Measurements from ENCODE around the gene NBEA. TPM values are rescaled to one million over a fixed set of nuclear protein-coding genes. Genes with fewer than 3 reads are reported as not detected.

Gene NBEA, protein sequence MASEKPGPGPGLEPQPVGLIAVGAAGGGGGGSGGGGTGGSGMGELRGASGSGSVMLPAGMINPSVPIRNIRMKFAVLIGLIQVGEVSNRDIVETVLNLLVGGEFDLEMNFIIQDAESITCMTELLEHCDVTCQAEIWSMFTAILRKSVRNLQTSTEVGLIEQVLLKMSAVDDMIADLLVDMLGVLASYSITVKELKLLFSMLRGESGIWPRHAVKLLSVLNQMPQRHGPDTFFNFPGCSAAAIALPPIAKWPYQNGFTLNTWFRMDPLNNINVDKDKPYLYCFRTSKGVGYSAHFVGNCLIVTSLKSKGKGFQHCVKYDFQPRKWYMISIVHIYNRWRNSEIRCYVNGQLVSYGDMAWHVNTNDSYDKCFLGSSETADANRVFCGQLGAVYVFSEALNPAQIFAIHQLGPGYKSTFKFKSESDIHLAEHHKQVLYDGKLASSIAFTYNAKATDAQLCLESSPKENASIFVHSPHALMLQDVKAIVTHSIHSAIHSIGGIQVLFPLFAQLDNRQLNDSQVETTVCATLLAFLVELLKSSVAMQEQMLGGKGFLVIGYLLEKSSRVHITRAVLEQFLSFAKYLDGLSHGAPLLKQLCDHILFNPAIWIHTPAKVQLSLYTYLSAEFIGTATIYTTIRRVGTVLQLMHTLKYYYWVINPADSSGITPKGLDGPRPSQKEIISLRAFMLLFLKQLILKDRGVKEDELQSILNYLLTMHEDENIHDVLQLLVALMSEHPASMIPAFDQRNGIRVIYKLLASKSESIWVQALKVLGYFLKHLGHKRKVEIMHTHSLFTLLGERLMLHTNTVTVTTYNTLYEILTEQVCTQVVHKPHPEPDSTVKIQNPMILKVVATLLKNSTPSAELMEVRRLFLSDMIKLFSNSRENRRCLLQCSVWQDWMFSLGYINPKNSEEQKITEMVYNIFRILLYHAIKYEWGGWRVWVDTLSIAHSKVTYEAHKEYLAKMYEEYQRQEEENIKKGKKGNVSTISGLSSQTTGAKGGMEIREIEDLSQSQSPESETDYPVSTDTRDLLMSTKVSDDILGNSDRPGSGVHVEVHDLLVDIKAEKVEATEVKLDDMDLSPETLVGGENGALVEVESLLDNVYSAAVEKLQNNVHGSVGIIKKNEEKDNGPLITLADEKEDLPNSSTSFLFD (N-terminal part only)
- total RNA-seq (under 1 TPM; 0.20 to 0.24 TPM), polyA plus RNA-seq (0.14 TPM)

DNA sequence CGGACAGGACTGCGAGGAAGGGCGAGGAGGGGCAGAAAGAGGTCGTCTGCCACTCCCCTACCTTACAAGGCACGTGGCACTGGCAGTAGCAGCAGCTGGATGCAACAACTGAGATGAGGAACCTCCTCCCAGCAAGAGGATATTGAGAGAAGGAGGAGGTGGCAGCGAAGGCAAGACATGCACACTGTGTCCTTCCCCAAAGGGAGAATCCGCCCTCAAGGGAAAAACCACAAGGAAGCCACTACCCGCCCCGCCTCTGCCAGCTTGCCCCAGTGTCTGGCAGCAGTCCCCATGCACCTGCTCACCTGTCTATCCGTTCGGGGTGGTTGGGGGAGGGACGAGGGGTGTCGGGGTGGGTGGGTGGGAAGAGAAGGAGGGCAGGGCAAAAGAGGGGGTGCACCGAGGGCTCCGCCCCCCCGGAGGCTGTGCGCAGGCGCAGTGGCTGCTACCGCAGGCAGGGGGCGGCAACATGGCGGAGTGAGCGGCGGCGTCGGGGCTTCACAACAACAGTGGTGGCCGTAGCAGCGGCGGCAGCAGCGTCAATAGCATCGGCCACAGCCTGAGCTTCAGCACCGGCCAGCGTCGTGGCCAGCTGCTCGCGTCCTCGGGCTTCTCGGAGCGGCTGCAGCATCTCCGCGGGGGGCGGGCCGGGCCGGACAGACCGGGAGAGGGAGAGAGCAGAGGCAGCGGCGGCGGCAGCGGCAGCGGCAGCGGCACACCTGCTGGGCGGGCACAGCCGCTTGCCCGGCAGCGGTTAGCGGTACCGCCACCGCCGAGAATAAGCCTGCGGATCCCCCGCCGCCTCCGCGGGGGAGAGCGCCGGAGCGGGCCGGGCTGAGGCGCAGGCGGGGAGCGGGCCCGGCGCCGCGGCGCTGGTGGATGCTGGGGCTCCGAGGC, at the start of gene NBEA:
TSS of gene NBEA (plus strand) at position 436 of the 897 bp plus-strand sequence. CDS start 551 bp downstream, outside the sequence.
- Mint-ChIP-seq H3K27me3 (peaks cover 17 to 49% of the 10 kb centered on the region in 2 donors), H3K27ac (peak within 1 kb of the TSS in 5 of 8 donors; percentile 23 to 56 (median 43)), H3K36me3 (no peaks in the 10 kb centered on the region), H3K4me3 (peak within 1 kb of the TSS; percentile 76 to 92 (median 84)), H3K9me3 (peaks cover 0 to 7% (median 0%) of the 10 kb centered on the region in 5 donors), H3K4me1 (peaks cover 10 to 29% (median 19%) of the 10 kb centered on the region in 3 donors)
- peak; percentile 23 to 89 (median 62) for DNase-seq
- Histone ChIP-seq H3K9me3 (ENCODE audit: low read length) (no peaks in the 10 kb centered on the region), H3K36me3 (ENCODE audit: insufficient read depth, low read length) (no peaks in the 10 kb centered on the region), H3K27me3 (ENCODE audit: insufficient read depth, low read length, poor library complexity, severe bottlenecking) (peaks cover 6% of the 10 kb centered on the region), H3K27ac (ENCODE audit: low read depth, low read length) (no peak within 1 kb of the TSS), H3K4me1 (ENCODE audit: insufficient read depth, low read length) (peaks cover 15% of the 10 kb centered on the region), H3K4me3 (ENCODE audit: low read length) (peak within 1 kb of the TSS; percentile 31)
- CTCF ChIA-PET = no interaction called here
- POLR2A ChIA-PET = no interaction called here

GRCh38 chr13:34894756-34895155, 47.3 kb upstream of the NBEA start:
- Mint-ChIP-seq H3K27ac (peak overlapping the region in 1 of 8 donors; percentile 16), H3K36me3 (no peaks in the 10 kb centered on the region), H3K4me1 (no peaks in the 10 kb centered on the region), H3K4me3 (no peak overlapping the region), H3K27me3 (no peaks in the 10 kb centered on the region), H3K9me3 (peaks cover 0 to 7% (median 3%) of the 10 kb centered on the region in 5 donors)
- Histone ChIP-seq H3K36me3 (ENCODE audit: insufficient read depth, low read length) (no peaks in the 10 kb centered on the region), H3K4me1 (ENCODE audit: insufficient read depth, low read length) (no peaks in the 10 kb centered on the region), H3K27ac (ENCODE audit: low read depth, low read length) (no peak overlapping the region), H3K9me3 (ENCODE audit: low read length) (no peaks in the 10 kb centered on the region), H3K4me3 (ENCODE audit: low read length) (no peak overlapping the region), H3K27me3 (ENCODE audit: insufficient read depth, low read length, poor library complexity, severe bottlenecking) (no peaks in the 10 kb centered on the region)
- DNase-seq = no peak
- CTCF ChIA-PET = no interaction called here
- POLR2A ChIA-PET = no interaction called here

- no peak overlapping the region for H3K27ac Mint-ChIP-seq
Measured at GRCh38 chr13:34897220-34897619, 44.9 kb upstream of the NBEA start.

GRCh38 chr13:34899888-34900287, 42.2 kb upstream of the NBEA start:
- Histone ChIP-seq H3K27me3 (ENCODE audit: insufficient read depth, low read length, poor library complexity, severe bottlenecking) (no peaks in the 10 kb centered on the region), H3K36me3 (ENCODE audit: insufficient read depth, low read length) (no peaks in the 10 kb centered on the region), H3K9me3 (ENCODE audit: low read length) (no peaks in the 10 kb centered on the region), H3K4me3 (ENCODE audit: low read length) (no peak overlapping the region), H3K4me1 (ENCODE audit: insufficient read depth, low read length) (no peaks in the 10 kb centered on the region), H3K27ac (ENCODE audit: low read depth, low read length) (no peak overlapping the region)
- Mint-ChIP-seq H3K9me3 (peaks cover 0 to 12% (median 0%) of the 10 kb centered on the region in 5 donors), H3K4me3 (no peak overlapping the region), H3K27ac (no peak overlapping the region), H3K4me1 (no peaks in the 10 kb centered on the region), H3K27me3 (no peaks in the 10 kb centered on the region), H3K36me3 (no peaks in the 10 kb centered on the region)
- ChIA-PET CTCF (no interaction called here), POLR2A (no interaction called here)
- no peak for DNase-seq

More at GRCh38 chr13:34897220-34897619, 44.9 kb upstream of the NBEA start:
- no peaks in the 10 kb centered on the region for H3K4me1 ChIP-seq (ENCODE audit: insufficient read depth, low read length)
- no peaks in the 10 kb centered on the region for H3K36me3 ChIP-seq (ENCODE audit: insufficient read depth, low read length)
- CTCF ChIA-PET = no interaction called here
- no peak overlapping the region for H3K4me3 Mint-ChIP-seq
- H3K4me3 ChIP-seq (ENCODE audit: low read length) = no peak overlapping the region
- no peaks in the 10 kb centered on the region for H3K9me3 ChIP-seq (ENCODE audit: low read length)
- no peak overlapping the region for H3K27ac ChIP-seq (ENCODE audit: low read depth, low read length)
- H3K4me1 Mint-ChIP-seq = no peaks in the 10 kb centered on the region
- no peaks in the 10 kb centered on the region for H3K27me3 Mint-ChIP-seq
- POLR2A ChIA-PET = no interaction called here
- H3K36me3 Mint-ChIP-seq = no peaks in the 10 kb centered on the region
- H3K9me3 Mint-ChIP-seq = peaks cover 0 to 10% (median 3%) of the 10 kb centered on the region in 5 donors
- no peak for DNase-seq
- H3K27me3 ChIP-seq (ENCODE audit: insufficient read depth, low read length, poor library complexity, severe bottlenecking) = no peaks in the 10 kb centered on the region

DNA sequence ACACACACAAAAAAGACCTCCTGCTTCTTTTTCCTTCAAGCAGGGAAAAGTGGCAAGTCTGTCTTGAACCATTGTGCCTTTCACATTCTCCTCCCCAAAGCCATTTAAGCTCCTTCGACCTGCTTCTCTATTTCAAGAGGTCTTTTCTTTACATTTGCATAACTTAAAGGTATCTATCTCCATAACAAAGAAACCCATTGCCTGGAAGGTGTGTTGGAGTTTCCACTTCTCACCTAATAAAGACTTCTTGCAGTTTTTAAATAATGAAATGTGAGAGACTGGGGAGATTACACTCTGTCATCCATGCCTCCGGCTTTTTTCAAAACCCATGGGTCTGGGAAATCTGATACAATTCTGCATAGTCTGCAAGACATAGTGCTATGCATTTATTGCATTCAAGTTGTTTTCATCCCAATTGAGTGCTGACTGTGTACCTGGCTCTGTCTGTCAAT, 41.8 kb upstream of the NBEA start:
- H3K36me3 Mint-ChIP-seq = no peaks in the 10 kb centered on the region
- no peaks in the 10 kb centered on the region for H3K27me3 Mint-ChIP-seq

GRCh38 chr13:34901572-34901971, 40.5 kb upstream of the NBEA start:
- no peak for DNase-seq
- Mint-ChIP-seq H3K4me1 (no peaks in the 10 kb centered on the region), H3K36me3 (no peaks in the 10 kb centered on the region), H3K9me3 (peaks cover 0 to 12% (median 0%) of the 10 kb centered on the region in 5 donors), H3K4me3 (no peak overlapping the region), H3K27ac (no peak overlapping the region), H3K27me3 (no peaks in the 10 kb centered on the region)
- Histone ChIP-seq H3K36me3 (ENCODE audit: insufficient read depth, low read length) (no peaks in the 10 kb centered on the region), H3K4me3 (ENCODE audit: low read length) (no peak overlapping the region), H3K27ac (ENCODE audit: low read depth, low read length) (no peak overlapping the region), H3K9me3 (ENCODE audit: low read length) (no peaks in the 10 kb centered on the region), H3K27me3 (ENCODE audit: insufficient read depth, low read length, poor library complexity, severe bottlenecking) (no peaks in the 10 kb centered on the region), H3K4me1 (ENCODE audit: insufficient read depth, low read length) (no peaks in the 10 kb centered on the region)
- CTCF ChIA-PET = no interaction called here
- POLR2A ChIA-PET = no interaction called here

More for the DNA sequence above, 41.8 kb upstream of the NBEA start:
- no peak overlapping the region for H3K4me3 ChIP-seq (ENCODE audit: low read length)
- Mint-ChIP-seq H3K27ac (no peak overlapping the region), H3K4me1 (no peaks in the 10 kb centered on the region), H3K9me3 (peaks cover 0 to 12% (median 0%) of the 10 kb centered on the region in 5 donors), H3K4me3 (no peak overlapping the region)
- no peaks in the 10 kb centered on the region for H3K36me3 ChIP-seq (ENCODE audit: insufficient read depth, low read length)
- no peaks in the 10 kb centered on the region for H3K27me3 ChIP-seq (ENCODE audit: insufficient read depth, low read length, poor library complexity, severe bottlenecking)
- H3K4me1 ChIP-seq (ENCODE audit: insufficient read depth, low read length) = no peaks in the 10 kb centered on the region
- no peaks in the 10 kb centered on the region for H3K9me3 ChIP-seq (ENCODE audit: low read length)
- no peak overlapping the region for H3K27ac ChIP-seq (ENCODE audit: low read depth, low read length)
- ChIA-PET POLR2A (no interaction called here), CTCF (no interaction called here)
- DNase-seq = no peak

- DNase-seq = no peak
Measured at GRCh38 chr13:34911159-34911558, 30.9 kb upstream of the NBEA start.

More at GRCh38 chr13:34911159-34911558, 30.9 kb upstream of the NBEA start:
- H3K4me1 Mint-ChIP-seq = no peaks in the 10 kb centered on the region
- Histone ChIP-seq H3K36me3 (ENCODE audit: insufficient read depth, low read length) (no peaks in the 10 kb centered on the region), H3K4me3 (ENCODE audit: low read length) (no peak overlapping the region), H3K4me1 (ENCODE audit: insufficient read depth, low read length) (no peaks in the 10 kb centered on the region), H3K9me3 (ENCODE audit: low read length) (no peaks in the 10 kb centered on the region), H3K27ac (ENCODE audit: low read depth, low read length) (no peak overlapping the region), H3K27me3 (ENCODE audit: insufficient read depth, low read length, poor library complexity, severe bottlenecking) (no peaks in the 10 kb centered on the region)
- H3K27me3 Mint-ChIP-seq = no peaks in the 10 kb centered on the region
- no peak overlapping the region for H3K27ac Mint-ChIP-seq
- H3K9me3 Mint-ChIP-seq = peaks cover 0 to 6% (median 2%) of the 10 kb centered on the region in 5 donors
- H3K4me3 Mint-ChIP-seq = no peak overlapping the region
- H3K36me3 Mint-ChIP-seq = no peaks in the 10 kb centered on the region
- POLR2A ChIA-PET = no interaction called here
- CTCF ChIA-PET = no interaction called here

Data from CD8-positive, alpha-beta memory T cell (primary cell).